K562 (cell line): ENCODE data around the gene TEX54. TPM values are rescaled to one million over a fixed set of nuclear protein-coding genes. Genes with fewer than 3 reads are reported as not detected.

Experiments used
- ARID1B ChIP-seq: fragments of 450-650 bp; IDR thresholded peaks from 2 replicates; pipeline ENCODE4 v1.6.1; 2016; ENCODE audit warnings: antibody characterized with exemption, mild to moderate bottlenecking, inconsistent platforms
- DIDO1 ChIP-seq: fragments of 450-650 bp; IDR thresholded peaks from 2 replicates; pipeline ENCODE4 v1.6.1; 2016; ENCODE audit warnings: low read depth, missing biosample characterization, missing genetic modification characterization
- HDAC6 ChIP-seq: IDR thresholded peaks from 2 replicates; pipeline ENCODE4 v1.6.1; 2012; ENCODE audit warnings: low read depth, mild to moderate bottlenecking, control low read depth, inconsistent platforms, low read length, moderate library complexity
- HDAC8 ChIP-seq: fragments of 450-650 bp; IDR thresholded peaks from 2 replicates; pipeline ENCODE4 v1.6.1; 2016; ENCODE audit warnings: mild to moderate bottlenecking, missing genetic modification characterization, moderate library complexity, missing compliant biosample characterization
- HEY1 ChIP-seq: fragments of 250-450 bp; sonication (Bioruptor Pico); IDR thresholded peaks from 2 replicates; pipeline ENCODE4 v1.5.0; 2020; ENCODE audit warnings: mild to moderate bottlenecking, moderate library complexity, borderline replicate concordance
- OTX1 ChIP-seq: fragments of 450-650 bp; formaldehyde crosslinking; IDR thresholded peaks from 2 replicates; pipeline ENCODE4 v1.4.0; 2022; ENCODE audit warnings: mild to moderate bottlenecking
- PHF8 ChIP-seq: fragments of 200-600 bp; sonication (generic); IDR thresholded peaks from 2 replicates; pipeline ENCODE4 v1.6.1; 2012; ENCODE audit warnings: mixed run types, mild to moderate bottlenecking, inconsistent platforms, low read length, moderate library complexity, borderline replicate concordance
- RB1 ChIP-seq: fragments of 450-650 bp; IDR thresholded peaks from 2 replicates; pipeline ENCODE4 v1.6.1; 2017; ENCODE audit warnings: low read depth, mild to moderate bottlenecking
- SAFB2 ChIP-seq: fragments of 200-400 bp; formaldehyde crosslinking; IDR thresholded peaks from 2 replicates; pipeline ENCODE4 v1.6.1; 2018; ENCODE audit warnings: borderline replicate concordance, low read length, low read depth, moderate library complexity; ENCODE audit not compliant: severe bottlenecking
- SRF ChIP-seq, 2 experiments: fragments of 250-450, 450-650 bp in 1 of 2; sonication (Bioruptor Pico) in 1 of 2; sonication (generic) in 1 of 2; formaldehyde crosslinking; IDR thresholded peaks; 2 replicates each; pipeline versions ENCODE4 v1.5.0 to v1.5.1; 2020 to 2022; ENCODE audit warnings: mild to moderate bottlenecking in 1 of 2, missing genetic modification reagents in 1 of 2
- SRSF1 ChIP-seq: fragments of 200-400 bp; formaldehyde crosslinking; IDR thresholded peaks from 2 replicates; pipeline ENCODE4 v1.6.1; 2017; ENCODE audit warnings: mild to moderate bottlenecking, low read depth, low read length, moderate library complexity
- ZNF324 ChIP-seq: fragments of 250-450 bp; sonication (Bioruptor Pico); IDR thresholded peaks from 2 replicates; pipeline ENCODE4 v1.4.0; 2020; ENCODE audit warnings: mild to moderate bottlenecking
- ZNF436 ChIP-seq: fragments of 250-450, 450-650 bp; sonication (Bioruptor Pico); formaldehyde crosslinking; IDR thresholded peaks from 2 replicates; pipeline ENCODE4 v1.7.0; 2020; ENCODE audit warnings: mild to moderate bottlenecking
- ZNF507 ChIP-seq: conservative IDR thresholded peaks from 2 replicates; pipeline ENCODE4 v1.6.1; 2017; ENCODE audit warnings: missing genetic modification characterization, missing compliant biosample characterization
- ZNF584 ChIP-seq: fragments of 200-800 bp; sonication (Bioruptor generic); IDR thresholded peaks from 2 replicates; pipeline ENCODE4 v1.6.1; 2016; ENCODE audit warnings: low read depth, mild to moderate bottlenecking, missing genetic modification characterization, missing compliant biosample characterization
- polyA plus RNA-seq, 8 experiments: library from polyadenylated mRNA; depleted of rRNA in 4 of 8; stranded (reverse) in 5 of 8; unstranded in 3 of 8; fragments of >200 nt; fragmentation: Nextera tagmentation in 2 of 8; fragmentation: Illumina TruSeq in 1 of 8; extraction: Ambion mirVana in 2 of 8; extraction: Trizol in 1 of 8; gene quantifications; 2 replicates each; pipeline versions ENCODE4 v1.2.1 to v1.2.3, GENCODE V29; 2011 to 2014; ENCODE audit warnings: inconsistent platforms in 1 of 8, missing spikeins in 1 of 8
- total RNA-seq, 7 experiments: library from RNA; depleted of rRNA in 6 of 7; stranded (reverse); fragments of >200 nt in 6 of 7; fragmentation: Illumina TruSeq in 2 of 7; extraction: Trizol in 2 of 7; gene quantifications; 2 replicates each; pipeline versions ENCODE4 v1.2.1 to v1.2.3, GENCODE V29; 2011 to 2021; ENCODE audit warnings: low replicate concordance in 1 of 7
- TF ChIP-seq, protein P1 (sequence below): fragments of 200-800 bp; sonication (Bioruptor generic); IDR thresholded peaks from 2 replicates; pipeline ENCODE4 v1.6.1; 2017; ENCODE audit warnings: missing genetic modification characterization, missing compliant biosample characterization
- TF ChIP-seq, protein P2 (sequence below): fragments of 250-450 bp; sonication (Bioruptor Pico); IDR thresholded peaks from 2 replicates; pipeline ENCODE4 v1.5.1; 2021; ENCODE audit warnings: mild to moderate bottlenecking
- TF ChIP-seq, protein P3 (sequence below), 2 experiments: fragments of 450-650 bp; IDR thresholded peaks; 2 replicates each; pipeline ENCODE4 v1.6.1; 2016
- TF ChIP-seq, protein P4 (sequence below): sonication (generic); formaldehyde crosslinking; IDR thresholded peaks from 2 replicates; pipeline ENCODE4 v1.9.0; 2022; ENCODE audit warnings: mild to moderate bottlenecking, missing genetic modification reagents
- TF ChIP-seq, protein P5 (sequence below): fragments of 450-650 bp; formaldehyde crosslinking; IDR thresholded peaks from 2 replicates; pipeline ENCODE4 v1.4.0; 2020; ENCODE audit warnings: mild to moderate bottlenecking, mixed read lengths

Gene TEX54
- total and polyA plus RNA-seq, 9 of the 15 experiments (the other 6 are each of a cell fraction or from before 2014, with no cell fraction given) = not detected

DNA sequence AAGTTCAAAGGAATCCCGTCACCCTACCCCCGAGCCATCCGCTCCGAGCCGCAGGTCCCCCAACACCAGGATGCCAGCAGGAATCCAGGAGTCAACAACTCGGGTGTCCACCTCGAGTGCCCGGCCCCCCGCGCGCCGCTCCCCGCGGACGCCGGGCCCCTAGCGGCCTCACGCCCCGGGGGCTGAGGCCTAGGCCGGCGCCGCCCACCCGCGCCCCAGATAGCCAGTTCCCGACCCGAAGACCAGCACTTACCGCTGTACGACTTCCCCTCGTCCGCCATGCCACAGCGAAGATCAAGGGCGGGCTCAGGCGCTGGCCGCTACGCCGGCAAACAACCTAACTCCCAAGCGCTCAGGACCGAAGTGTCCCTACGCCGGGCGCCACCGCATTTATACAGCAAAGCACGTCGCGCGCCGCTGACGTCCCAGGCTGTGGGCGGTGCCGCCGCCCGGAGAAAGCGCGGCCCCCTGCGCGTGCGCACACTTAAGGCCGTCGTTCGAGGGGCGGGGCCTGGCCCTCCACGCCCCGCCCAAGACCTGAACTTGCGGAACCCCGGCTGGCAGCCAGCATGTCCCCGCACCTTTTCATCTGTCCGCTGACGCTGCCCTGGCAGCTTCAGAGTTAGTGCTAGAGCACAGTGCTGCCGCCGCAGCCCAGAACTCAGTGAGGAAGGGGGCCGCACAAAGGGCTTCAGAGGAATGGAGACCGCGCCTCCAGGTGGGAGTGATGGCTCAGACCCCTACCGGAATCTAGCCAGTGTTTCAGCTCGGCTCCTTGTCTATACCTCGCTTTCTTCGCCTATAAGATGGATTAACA, 27.4 kb downstream of the TEX54 start, which contains the start of gene NXF1 (continued):
- TF ChIP-seq PHF8 (peak; percentile 100), OTX1 (peak; percentile 91), ZNF507 (tag) (no peak), SRSF1 (peak; percentile 83; the same call in 1 of the 2 replicates), DIDO1 (tag) (no peak), HDAC8 (tag) (no peak), SRF (CRISPR knock-in tag; IDR thresholded peaks at IDR 0.05) (peak in 1 of 2 experiments; percentile 79; a peak in 1 of 4 replicates), ZNF436 (CRISPR knock-in tag) (no peak), ZNF584 (CRISPR knock-in tag) (no peak), ZNF324 (CRISPR knock-in tag) (no peak), HDAC6 (peak; percentile 94), SAFB2 (no peak), HEY1 (CRISPR knock-in tag) (0 out of 2 replicates have a peak, but pooled peaks have one; percentile 20), RB1 (peak; percentile 85), ARID1B (no peak)
- TF ChIP-seq, protein P1, sequence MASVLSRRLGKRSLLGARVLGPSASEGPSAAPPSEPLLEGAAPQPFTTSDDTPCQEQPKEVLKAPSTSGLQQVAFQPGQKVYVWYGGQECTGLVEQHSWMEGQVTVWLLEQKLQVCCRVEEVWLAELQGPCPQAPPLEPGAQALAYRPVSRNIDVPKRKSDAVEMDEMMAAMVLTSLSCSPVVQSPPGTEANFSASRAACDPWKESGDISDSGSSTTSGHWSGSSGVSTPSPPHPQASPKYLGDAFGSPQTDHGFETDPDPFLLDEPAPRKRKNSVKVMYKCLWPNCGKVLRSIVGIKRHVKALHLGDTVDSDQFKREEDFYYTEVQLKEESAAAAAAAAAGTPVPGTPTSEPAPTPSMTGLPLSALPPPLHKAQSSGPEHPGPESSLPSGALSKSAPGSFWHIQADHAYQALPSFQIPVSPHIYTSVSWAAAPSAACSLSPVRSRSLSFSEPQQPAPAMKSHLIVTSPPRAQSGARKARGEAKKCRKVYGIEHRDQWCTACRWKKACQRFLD = no peak
- TF ChIP-seq, protein P2, sequence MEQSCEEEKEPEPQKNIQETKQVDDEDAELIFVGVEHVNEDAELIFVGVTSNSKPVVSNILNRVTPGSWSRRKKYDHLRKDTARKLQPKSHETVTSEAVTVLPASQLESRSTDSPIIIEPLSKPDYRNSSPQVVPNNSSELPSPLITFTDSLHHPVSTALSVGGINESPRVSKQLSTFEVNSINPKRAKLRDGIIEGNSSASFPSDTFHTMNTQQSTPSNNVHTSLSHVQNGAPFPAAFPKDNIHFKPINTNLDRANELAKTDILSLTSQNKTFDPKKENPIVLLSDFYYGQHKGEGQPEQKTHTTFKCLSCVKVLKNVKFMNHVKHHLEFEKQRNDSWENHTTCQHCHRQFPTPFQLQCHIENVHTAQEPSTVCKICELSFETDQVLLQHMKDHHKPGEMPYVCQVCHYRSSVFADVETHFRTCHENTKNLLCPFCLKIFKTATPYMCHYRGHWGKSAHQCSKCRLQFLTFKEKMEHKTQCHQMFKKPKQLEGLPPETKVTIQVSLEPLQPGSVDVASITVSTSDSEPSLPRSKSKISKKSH (CRISPR knock-in tag) = no peak
- TF ChIP-seq, protein P3, sequence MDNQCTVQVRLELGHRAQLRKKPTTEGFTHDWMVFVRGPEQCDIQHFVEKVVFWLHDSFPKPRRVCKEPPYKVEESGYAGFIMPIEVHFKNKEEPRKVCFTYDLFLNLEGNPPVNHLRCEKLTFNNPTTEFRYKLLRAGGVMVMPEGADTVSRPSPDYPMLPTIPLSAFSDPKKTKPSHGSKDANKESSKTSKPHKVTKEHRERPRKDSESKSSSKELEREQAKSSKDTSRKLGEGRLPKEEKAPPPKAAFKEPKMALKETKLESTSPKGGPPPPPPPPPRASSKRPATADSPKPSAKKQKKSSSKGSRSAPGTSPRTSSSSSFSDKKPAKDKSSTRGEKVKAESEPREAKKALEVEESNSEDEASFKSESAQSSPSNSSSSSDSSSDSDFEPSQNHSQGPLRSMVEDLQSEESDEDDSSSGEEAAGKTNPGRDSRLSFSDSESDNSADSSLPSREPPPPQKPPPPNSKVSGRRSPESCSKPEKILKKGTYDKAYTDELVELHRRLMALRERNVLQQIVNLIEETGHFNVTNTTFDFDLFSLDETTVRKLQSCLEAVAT (IDR thresholded peaks at IDR 0.05) = no peak
- TF ChIP-seq, protein P4, sequence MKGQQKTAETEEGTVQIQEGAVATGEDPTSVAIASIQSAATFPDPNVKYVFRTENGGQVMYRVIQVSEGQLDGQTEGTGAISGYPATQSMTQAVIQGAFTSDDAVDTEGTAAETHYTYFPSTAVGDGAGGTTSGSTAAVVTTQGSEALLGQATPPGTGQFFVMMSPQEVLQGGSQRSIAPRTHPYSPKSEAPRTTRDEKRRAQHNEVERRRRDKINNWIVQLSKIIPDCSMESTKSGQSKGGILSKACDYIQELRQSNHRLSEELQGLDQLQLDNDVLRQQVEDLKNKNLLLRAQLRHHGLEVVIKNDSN (CRISPR knock-in tag) = no peak
- TF ChIP-seq, protein P5, sequence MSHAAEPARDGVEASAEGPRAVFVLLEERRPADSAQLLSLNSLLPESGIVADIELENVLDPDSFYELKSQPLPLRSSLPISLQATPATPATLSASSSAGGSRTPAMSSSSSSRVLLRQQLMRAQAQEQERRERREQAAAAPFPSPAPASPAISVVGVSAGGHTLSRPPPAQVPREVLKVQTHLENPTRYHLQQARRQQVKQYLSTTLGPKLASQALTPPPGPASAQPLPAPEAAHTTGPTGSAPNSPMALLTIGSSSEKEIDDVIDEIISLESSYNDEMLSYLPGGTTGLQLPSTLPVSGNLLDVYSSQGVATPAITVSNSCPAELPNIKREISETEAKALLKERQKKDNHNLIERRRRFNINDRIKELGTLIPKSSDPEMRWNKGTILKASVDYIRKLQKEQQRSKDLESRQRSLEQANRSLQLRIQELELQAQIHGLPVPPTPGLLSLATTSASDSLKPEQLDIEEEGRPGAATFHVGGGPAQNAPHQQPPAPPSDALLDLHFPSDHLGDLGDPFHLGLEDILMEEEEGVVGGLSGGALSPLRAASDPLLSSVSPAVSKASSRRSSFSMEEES (CRISPR knock-in tag) = no peak; the same call in 1 of the 2 replicates
